Measurements from ENCODE around the gene ATXN1L.
A peak's percentile ranks its signal among the peaks of the same experiment; 100 is the strongest.

ATXN1L gene, protein sequence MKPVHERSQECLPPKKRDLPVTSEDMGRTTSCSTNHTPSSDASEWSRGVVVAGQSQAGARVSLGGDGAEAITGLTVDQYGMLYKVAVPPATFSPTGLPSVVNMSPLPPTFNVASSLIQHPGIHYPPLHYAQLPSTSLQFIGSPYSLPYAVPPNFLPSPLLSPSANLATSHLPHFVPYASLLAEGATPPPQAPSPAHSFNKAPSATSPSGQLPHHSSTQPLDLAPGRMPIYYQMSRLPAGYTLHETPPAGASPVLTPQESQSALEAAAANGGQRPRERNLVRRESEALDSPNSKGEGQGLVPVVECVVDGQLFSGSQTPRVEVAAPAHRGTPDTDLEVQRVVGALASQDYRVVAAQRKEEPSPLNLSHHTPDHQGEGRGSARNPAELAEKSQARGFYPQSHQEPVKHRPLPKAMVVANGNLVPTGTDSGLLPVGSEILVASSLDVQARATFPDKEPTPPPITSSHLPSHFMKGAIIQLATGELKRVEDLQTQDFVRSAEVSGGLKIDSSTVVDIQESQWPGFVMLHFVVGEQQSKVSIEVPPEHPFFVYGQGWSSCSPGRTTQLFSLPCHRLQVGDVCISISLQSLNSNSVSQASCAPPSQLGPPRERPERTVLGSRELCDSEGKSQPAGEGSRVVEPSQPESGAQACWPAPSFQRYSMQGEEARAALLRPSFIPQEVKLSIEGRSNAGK

GRCh38 chr16:71845639-71846430 is at the start of gene ATXN1L:
Gene ATXN1L, plus strand, starts transcription at chr16:71845976. Its CDS starts 3,765 bp downstream, at chr16:71849741.
- DNase-seq = peak; percentile 90
- H3K9me3 ChIP-seq (ENCODE audit: severe bottlenecking) = no peaks in the 10 kb centered on the region
- H3K27ac ChIP-seq = peak within 1 kb of the TSS; percentile 79
- peaks cover 29% of the 10 kb centered on the region for H3K36me3 ChIP-seq
- no peaks in the 10 kb centered on the region for H3K27me3 ChIP-seq (ENCODE audit: insufficient read depth, low read depth, severe bottlenecking)
- peak within 1 kb of the TSS; percentile 88 for H3K4me3 ChIP-seq (ENCODE audit: low read depth, low read length)
- TF ChIP-seq, protein P1, sequence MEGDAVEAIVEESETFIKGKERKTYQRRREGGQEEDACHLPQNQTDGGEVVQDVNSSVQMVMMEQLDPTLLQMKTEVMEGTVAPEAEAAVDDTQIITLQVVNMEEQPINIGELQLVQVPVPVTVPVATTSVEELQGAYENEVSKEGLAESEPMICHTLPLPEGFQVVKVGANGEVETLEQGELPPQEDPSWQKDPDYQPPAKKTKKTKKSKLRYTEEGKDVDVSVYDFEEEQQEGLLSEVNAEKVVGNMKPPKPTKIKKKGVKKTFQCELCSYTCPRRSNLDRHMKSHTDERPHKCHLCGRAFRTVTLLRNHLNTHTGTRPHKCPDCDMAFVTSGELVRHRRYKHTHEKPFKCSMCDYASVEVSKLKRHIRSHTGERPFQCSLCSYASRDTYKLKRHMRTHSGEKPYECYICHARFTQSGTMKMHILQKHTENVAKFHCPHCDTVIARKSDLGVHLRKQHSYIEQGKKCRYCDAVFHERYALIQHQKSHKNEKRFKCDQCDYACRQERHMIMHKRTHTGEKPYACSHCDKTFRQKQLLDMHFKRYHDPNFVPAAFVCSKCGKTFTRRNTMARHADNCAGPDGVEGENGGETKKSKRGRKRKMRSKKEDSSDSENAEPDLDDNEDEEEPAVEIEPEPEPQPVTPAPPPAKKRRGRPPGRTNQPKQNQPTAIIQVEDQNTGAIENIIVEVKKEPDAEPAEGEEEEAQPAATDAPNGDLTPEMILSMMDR (IDR thresholded peaks at IDR 0.05; ENCODE audit: low read depth, low read length) = no peak

DNA sequence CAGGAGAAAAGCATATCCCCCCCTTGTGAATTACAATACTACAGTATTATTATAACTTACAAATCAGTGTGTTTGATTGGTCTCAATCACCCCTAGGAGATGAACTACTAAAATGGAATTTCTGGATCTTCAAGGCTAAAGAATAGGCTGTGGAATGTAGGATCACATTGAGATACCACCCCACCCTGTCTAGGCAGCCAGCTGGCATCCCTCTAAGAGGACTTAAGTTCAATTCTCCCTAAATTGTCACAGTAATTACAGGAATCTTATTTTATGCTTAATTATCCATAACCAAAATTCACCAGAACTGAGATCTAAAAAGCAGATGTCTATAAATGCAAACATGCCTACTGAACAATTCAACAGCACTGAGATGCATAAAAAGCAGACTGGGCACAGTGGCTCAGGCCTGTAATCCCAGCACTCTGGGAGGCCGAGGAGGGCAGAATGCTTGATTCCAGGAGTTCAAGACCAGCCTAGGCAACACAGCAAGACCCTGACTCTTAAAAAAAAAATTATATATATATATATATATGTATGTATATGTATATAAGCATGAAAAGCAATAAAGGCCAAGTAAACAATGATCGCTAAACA is 49.2 kb upstream of the ATXN1L start:
- DNase-seq = no peak
- H3K27ac ChIP-seq = no peak overlapping the region

GRCh38 chr16:71803305-71803690 is 42.5 kb upstream of the ATXN1L start:
- Histone ChIP-seq H3K9me3 (ENCODE audit: severe bottlenecking) (no peaks in the 10 kb centered on the region), H3K36me3 (peaks cover 13% of the 10 kb centered on the region), H3K4me3 (ENCODE audit: low read depth, low read length) (no peak overlapping the region), H3K27me3 (ENCODE audit: insufficient read depth, low read depth, severe bottlenecking) (no peaks in the 10 kb centered on the region), H3K27ac (no peak overlapping the region)
- DNase-seq = no peak
- TF ChIP-seq, protein P1 (IDR thresholded peaks at IDR 0.05; ENCODE audit: low read depth, low read length) = no peak

More for the DNA sequence above, 49.2 kb upstream of the ATXN1L start:
- no peaks in the 10 kb centered on the region for H3K27me3 ChIP-seq (ENCODE audit: insufficient read depth, low read depth, severe bottlenecking)
- H3K4me3 ChIP-seq (ENCODE audit: low read depth, low read length) = no peak overlapping the region
- no peaks in the 10 kb centered on the region for H3K9me3 ChIP-seq (ENCODE audit: severe bottlenecking)
- TF ChIP-seq, protein P1 (IDR thresholded peaks at IDR 0.05; ENCODE audit: low read depth, low read length) = no peak
- H3K36me3 ChIP-seq = peaks cover 7% of the 10 kb centered on the region

DNA sequence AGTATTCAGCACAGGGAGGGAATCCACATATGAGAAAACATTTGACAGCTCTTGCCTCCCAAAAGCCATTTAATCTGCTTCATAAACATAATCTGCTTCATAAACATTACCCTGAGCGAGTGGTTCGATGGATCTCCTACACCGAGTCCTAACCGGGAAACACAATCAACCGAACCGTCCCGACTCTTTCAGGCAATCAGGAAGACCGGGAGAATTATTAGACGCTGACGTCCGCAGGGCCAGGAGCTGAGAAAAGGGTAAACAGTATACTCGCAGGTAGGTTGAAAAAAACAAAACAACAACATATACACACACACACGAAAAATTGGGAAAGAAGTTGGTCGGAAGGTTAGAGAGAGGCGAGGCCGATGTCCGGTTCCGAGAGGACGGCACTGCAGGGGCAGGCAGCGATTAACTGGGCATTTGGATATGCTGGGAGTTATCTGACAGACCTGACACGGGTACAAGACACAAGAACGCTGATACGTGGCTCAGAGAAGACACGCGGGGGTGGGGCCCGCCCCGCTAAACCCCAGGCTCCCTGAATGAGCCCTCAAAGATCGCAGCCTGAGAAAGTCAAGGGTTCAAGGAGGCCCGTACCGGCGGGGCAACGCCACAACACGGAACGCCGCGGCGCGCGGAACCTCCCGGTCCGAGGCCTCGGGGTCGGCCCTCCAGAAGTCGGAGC is 37.7 kb upstream of the ATXN1L start:
- H3K27ac ChIP-seq = peak overlapping the region; percentile 99
- TF ChIP-seq, protein P1 (IDR thresholded peaks at IDR 0.05; ENCODE audit: low read depth, low read length) = no peak
- H3K36me3 ChIP-seq = peaks cover 13% of the 10 kb centered on the region
- no peaks in the 10 kb centered on the region for H3K27me3 ChIP-seq (ENCODE audit: insufficient read depth, low read depth, severe bottlenecking)
- peak overlapping the region; percentile 94 for H3K4me3 ChIP-seq (ENCODE audit: low read depth, low read length)
- DNase-seq = peak; percentile 44
- no peaks in the 10 kb centered on the region for H3K9me3 ChIP-seq (ENCODE audit: severe bottlenecking)
